Left lung (tissue), 10 donors: ENCODE results near the gene HUNK. TPM values are rescaled to one million over a fixed set of nuclear protein-coding genes. Genes with fewer than 3 reads are reported as not detected.

Experiments
- ATAC-seq: fragments of 200-7000 bp; cut with Tn5 transposase; one replicate; pipeline ENCODE4 v1.9.1; 2020; ENCODE audit warnings: moderate library complexity
- DNase-seq, 4 donors: peaks; one replicate each; pipeline ENCODE4 v3.0.0-alpha.2; 2013 to 2020
- H3K27ac ChIP-seq, 2 donors: fragments of 200-600 bp; sonication (generic) in 1 of 2; one replicate each; pipeline versions ENCODE4 v1.5.0 to v1.8.0; 2020 to 2021
- H3K27me3 ChIP-seq, 2 donors: fragments of 200-600 bp; sonication (generic) in 1 of 2; one replicate each; pipeline versions ENCODE4 v1.5.0 to v1.8.0; 2020 to 2021
- H3K36me3 ChIP-seq, 2 donors: fragments of 200-600 bp; sonication (generic) in 1 of 2; one replicate each; pipeline versions ENCODE4 v1.5.0 to v1.8.0; 2020 to 2021
- H3K4me1 ChIP-seq, 2 donors: fragments of 200-600 bp; one replicate each; pipeline ENCODE4 v1.8.0; 2021
- H3K4me3 ChIP-seq, 2 donors: fragments of 200-600 bp; sonication (generic) in 1 of 2; one replicate each; pipeline versions ENCODE4 v1.5.0 to v1.8.0; 2020 to 2021; ENCODE audit warnings: mild to moderate bottlenecking in 1 of 2
- H3K9me3 ChIP-seq, 2 donors: fragments of 200-600 bp; sonication (generic) in 1 of 2; one replicate each; pipeline versions ENCODE4 v1.5.0 to v1.8.0; 2020 to 2021
- intact Hi-C, 2 donors: fragments of 100-400 bp; cut with DNase I; formaldehyde crosslinking; loops; one replicate each; pipeline versions ENCODE4 v1.11.2 to v1.14.2; 2022
- polyA plus RNA-seq, 6 donors: library from polyadenylated mRNA; unstranded; fragments of 120-200 nt; gene quantifications; one replicate each; pipeline ENCODE4 v1.2.1, GENCODE V29; 2013; ENCODE audit not compliant: insufficient read length in 6 of 6
- total RNA-seq, 2 donors: library from RNA; stranded (reverse); fragmentation: NEBNext Ultra II Directional; extraction: Animal tissue kit (Norgen Biotek cat#: 25700); gene quantifications; one replicate each; pipeline ENCODE4 v1.2.1, GENCODE V29; 2021
- TF ChIP-seq, protein P1 (sequence below), 2 donors: fragments of 200-600 bp; sonication (generic) in 1 of 2; IDR thresholded peaks; one replicate each; pipeline versions ENCODE4 v1.5.0 to v1.8.0; 2021; ENCODE audit warnings: antibody characterized with exemption in 2 of 2
- donor health status: DM: no; HTN: yes; CAD: no.
- donor health status: DM: no; HTN: no; CAD: no.

Gene HUNK
- total and polyA plus RNA-seq, 8 donors = 2.9 to 7.4 (median 6.0) TPM

DNA sequence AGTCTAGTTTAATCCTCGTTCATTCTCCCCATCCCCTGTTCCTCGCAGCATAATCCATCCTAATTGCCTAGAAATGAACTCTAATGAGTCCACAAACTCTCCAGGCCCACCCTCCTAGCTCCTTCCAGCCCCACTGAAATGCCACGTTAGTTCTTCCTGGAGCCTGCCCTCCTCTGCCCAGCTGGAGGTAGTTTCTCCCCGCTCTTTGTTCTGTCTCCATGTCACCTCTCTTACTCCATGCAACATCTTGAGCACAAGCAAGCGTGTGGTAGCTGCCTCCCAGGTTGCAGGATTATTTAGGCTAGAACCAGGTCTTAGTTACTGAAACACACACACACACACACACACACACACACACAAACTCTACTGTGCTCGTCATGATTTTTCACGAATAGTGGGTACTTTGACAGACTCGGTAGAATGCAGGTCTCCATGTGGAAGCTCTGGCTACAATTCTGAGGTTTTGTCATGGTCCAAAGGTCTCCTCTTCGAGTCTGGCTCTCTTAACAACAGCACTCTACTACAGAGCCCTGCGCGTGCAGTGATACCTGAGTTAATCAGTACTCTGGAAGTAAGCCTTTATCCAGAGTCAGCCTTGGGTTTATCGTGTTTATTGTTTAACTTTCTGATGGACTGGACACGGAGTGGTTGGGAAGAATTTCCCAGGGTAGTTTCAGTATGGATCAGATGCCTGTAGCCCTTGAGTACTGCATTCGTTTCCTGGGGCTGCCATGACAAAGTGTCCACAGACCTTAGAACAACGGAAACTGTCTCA lies 27.5 kb downstream of the HUNK start:
- H3K4me1 ChIP-seq = no peaks in the 10 kb centered on the region

DNA sequence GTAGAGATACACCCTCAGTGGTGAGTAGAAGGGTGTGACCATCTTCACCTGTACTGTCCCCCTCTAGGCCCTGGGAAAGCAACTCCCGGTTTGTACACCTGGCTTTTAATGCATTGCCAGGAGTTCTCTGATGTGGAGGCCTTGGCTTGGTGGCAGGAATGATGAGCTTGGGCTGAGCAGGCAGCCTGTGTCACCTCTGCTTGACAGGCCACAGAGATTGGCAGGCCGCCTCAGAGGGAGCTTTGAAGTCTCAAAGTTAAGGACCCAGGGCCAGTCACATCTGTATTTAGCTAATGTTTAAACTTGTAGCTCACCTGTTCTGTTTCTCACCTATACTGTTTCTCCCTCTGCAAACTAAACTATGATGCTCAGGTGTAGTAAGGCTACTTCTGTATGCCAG lies 28.5 kb downstream of the HUNK start:
- Histone ChIP-seq H3K9me3 (no peaks in the 10 kb centered on the region), H3K27me3 (no peaks in the 10 kb centered on the region), H3K36me3 (no peaks in the 10 kb centered on the region), H3K4me3 (no peak overlapping the region), H3K27ac (no peak overlapping the region), H3K4me1 (no peaks in the 10 kb centered on the region)
- DNase-seq = no peak
- intact Hi-C loops = no loop called here
- no peak for ATAC-seq
- TF ChIP-seq, protein P1, sequence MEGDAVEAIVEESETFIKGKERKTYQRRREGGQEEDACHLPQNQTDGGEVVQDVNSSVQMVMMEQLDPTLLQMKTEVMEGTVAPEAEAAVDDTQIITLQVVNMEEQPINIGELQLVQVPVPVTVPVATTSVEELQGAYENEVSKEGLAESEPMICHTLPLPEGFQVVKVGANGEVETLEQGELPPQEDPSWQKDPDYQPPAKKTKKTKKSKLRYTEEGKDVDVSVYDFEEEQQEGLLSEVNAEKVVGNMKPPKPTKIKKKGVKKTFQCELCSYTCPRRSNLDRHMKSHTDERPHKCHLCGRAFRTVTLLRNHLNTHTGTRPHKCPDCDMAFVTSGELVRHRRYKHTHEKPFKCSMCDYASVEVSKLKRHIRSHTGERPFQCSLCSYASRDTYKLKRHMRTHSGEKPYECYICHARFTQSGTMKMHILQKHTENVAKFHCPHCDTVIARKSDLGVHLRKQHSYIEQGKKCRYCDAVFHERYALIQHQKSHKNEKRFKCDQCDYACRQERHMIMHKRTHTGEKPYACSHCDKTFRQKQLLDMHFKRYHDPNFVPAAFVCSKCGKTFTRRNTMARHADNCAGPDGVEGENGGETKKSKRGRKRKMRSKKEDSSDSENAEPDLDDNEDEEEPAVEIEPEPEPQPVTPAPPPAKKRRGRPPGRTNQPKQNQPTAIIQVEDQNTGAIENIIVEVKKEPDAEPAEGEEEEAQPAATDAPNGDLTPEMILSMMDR (IDR thresholded peaks at IDR 0.05) = no peak

More for the DNA sequence above, 27.5 kb downstream of the HUNK start:
- Histone ChIP-seq H3K27ac (no peak overlapping the region), H3K27me3 (no peaks in the 10 kb centered on the region), H3K4me3 (no peak overlapping the region), H3K36me3 (no peaks in the 10 kb centered on the region), H3K9me3 (no peaks in the 10 kb centered on the region)
- TF ChIP-seq, protein P1 (IDR thresholded peaks at IDR 0.05) = no peak
- ATAC-seq (no peak), DNase-seq (no peak)
- intact Hi-C loops = no loop called here

DNA sequence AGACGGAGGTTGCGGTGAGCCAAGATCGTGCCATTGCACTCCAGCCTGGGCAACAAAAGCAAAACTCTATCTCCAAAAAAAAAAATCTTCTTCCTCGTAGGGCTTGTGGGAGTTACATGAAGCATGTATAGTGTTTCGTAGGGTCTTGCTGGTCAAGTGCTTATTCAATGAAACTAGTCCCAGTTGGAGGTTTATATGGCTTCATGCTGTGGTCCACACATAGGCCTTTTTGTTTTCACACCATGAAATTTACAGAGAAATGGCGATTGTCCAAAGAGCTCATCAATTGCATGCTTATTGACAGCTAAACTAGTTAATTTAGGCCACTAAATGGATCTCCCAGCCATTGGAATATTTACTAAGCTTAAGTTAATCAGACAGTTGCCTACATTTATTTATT lies 29.6 kb downstream of the HUNK start:
- intact Hi-C loops = no loop called here
- Histone ChIP-seq H3K27ac (no peak overlapping the region), H3K27me3 (peaks cover 0 to 3% of the 10 kb centered on the region in 2 donors), H3K4me3 (no peak overlapping the region), H3K4me1 (no peaks in the 10 kb centered on the region), H3K9me3 (no peaks in the 10 kb centered on the region), H3K36me3 (no peaks in the 10 kb centered on the region)
- ATAC-seq = no peak
- DNase-seq = no peak
- TF ChIP-seq, protein P1 (IDR thresholded peaks at IDR 0.05) = no peak

DNA sequence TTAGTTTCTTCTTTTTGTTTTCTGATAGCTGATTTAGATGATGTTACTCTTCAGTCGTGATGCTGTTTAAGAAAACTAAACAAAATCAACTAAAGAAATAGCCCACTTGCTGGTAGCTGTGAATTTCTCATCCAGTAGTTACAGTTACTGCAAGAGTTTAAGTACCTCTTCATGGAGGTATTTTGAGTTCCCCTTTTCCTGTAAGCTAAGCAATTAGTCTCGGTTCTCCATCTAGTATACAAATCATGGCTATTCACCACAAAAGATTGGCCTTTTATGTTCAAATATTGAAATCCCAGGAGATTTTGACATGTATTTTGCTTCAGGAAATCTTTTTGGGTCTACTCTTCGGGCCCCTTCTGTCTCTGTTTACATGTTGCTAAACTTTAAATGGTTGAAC lies 31.1 kb downstream of the HUNK start:
- no peak overlapping the region for H3K27ac ChIP-seq
- H3K4me1 ChIP-seq = no peaks in the 10 kb centered on the region
- H3K27me3 ChIP-seq = peaks cover 0 to 15% of the 10 kb centered on the region in 2 donors
- TF ChIP-seq, protein P1 (IDR thresholded peaks at IDR 0.05) = no peak
- no peaks in the 10 kb centered on the region for H3K36me3 ChIP-seq
- intact Hi-C loops = no loop called here
- ATAC-seq (no peak), DNase-seq (no peak)
- H3K9me3 ChIP-seq = no peaks in the 10 kb centered on the region
- H3K4me3 ChIP-seq = no peak overlapping the region

DNA sequence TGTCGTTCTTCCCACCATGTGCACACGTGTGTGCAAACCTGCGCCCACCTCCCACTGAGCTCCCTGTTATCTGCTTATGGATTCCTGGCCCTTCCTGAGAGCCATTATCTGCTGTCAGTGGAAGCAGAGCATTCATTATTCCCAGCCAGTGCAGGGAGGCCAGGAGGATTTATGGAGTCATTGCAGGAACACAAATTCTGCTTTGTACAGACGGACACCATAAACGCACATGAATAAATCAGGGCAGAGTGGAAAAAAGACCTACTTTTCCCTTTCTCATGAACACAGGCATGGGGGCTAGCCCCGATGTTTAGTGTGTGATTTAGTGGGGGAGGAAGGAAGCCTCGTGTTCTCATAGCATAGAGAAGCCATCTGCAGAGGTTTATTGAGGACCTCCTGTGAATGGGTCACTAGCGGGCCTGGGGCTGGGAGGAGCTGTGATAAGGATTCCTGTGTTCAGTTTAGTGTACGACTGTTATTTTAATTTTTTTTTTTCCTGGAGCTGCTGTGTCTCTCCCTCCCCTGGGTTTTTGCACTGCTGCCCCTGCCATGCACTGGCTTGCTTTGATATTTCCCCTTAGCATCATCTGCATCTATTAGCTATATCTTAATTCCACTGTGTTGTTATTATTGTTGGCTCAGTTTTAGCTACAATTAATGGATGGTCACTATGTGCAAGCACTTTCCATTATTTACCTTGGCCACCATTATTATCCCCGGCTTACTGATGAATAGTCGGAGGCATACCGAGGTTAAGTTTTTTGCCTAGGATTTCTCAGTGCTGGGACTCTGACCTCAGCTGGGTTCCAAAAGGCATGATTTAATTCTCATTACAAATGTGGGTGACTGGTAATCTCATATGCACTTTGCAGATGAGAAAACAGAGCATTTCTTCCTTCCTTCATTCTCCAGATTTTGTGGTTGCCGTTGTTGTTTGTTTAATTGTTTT lies 33.0 kb downstream of the HUNK start:
- Histone ChIP-seq H3K4me1 (no peaks in the 10 kb centered on the region), H3K9me3 (no peaks in the 10 kb centered on the region), H3K27me3 (peaks cover 0 to 30% of the 10 kb centered on the region in 2 donors), H3K4me3 (no peak overlapping the region), H3K27ac (no peak overlapping the region), H3K36me3 (no peaks in the 10 kb centered on the region)
- intact Hi-C loops = no loop called here
- TF ChIP-seq, protein P1 (IDR thresholded peaks at IDR 0.05) = no peak
- DNase-seq (no peak), ATAC-seq (no peak)
